ENCODE measurements around the gene PRODH2. TPM values are rescaled to one million over a fixed set of nuclear protein-coding genes. Genes with fewer than 3 reads are reported as not detected.

Gene PRODH2
- total and polyA plus RNA-seq, 2 donors (not counting 3 experiments of a cell fraction or from before 2014, with no cell fraction given), result not detected

DNA sequence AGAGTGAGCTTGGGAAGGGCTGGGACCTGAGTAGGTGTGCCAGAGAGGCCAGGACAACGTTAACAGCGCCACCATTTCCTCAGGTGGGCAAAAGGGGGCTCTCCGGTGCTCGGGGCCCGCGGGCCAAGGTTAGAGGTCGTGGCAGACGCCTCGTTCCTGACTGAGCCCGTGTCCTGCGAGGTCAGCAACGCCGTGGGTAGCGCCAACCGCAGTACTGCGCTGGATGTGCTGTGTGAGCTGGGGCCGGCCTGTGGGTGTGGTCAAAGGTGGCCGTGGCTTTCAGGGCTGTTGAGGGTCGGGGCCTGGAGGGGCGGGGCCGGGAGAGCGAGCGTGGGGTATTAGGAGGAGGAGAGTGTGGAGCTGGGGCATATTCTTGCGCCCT, 47.8 kb upstream of the PRODH2 start:
- no peaks in the 10 kb centered on the region for H3K9me1 ChIP-seq (replicated peaks; ENCODE audit: control insufficient read depth, extremely low read depth, insufficient read depth, low read length)
- no peaks in the 10 kb centered on the region for H3K36me3 ChIP-seq (ENCODE audit: control insufficient read depth in 2 of 2, extremely low read depth in 1 of 2, insufficient read depth in 2 of 2, low read length in 2 of 2)
- no peak overlapping the region for H3K27ac ChIP-seq (ENCODE audit: insufficient read depth, low read depth, low read length)
- no peaks in the 10 kb centered on the region for H4K20me1 ChIP-seq (replicated peaks; ENCODE audit: control insufficient read depth, extremely low read depth, insufficient read depth, low read length)
- DNase-seq (ENCODE audit: low read depth, low spot score) (no peak), FAIRE-seq (no peak)
- no peak overlapping the region for H3K9ac ChIP-seq (replicated peaks; ENCODE audit: extremely low read depth, insufficient read depth, low read length)
- ChIA-PET POLR2A (no interaction called here), CTCF (no interaction called here)
- no peak overlapping the region for H2AFZ ChIP-seq (ENCODE audit: low read depth, low read length)
- H3K4me2 ChIP-seq (ENCODE audit: insufficient read depth, low read length), result no peak overlapping the region
- TF ChIP-seq POLR2AphosphoS5 (IDR thresholded peaks at IDR 0.05; ENCODE audit: insufficient read depth, low read depth, low read length) (no peak), EZH2 (IDR thresholded peaks at IDR 0.05; ENCODE audit: borderline replicate concordance, low read depth, low read length, severe bottlenecking) (no peak), JUN (IDR thresholded peaks at IDR 0.05; ENCODE audit: borderline replicate concordance, insufficient read depth, insufficient read length, low read depth) (no peak), POLR2A (IDR thresholded peaks at IDR 0.05; ENCODE audit: low read depth, low read length) (no peak), CTCF (IDR thresholded peaks at IDR 0.05; ENCODE audit: extremely low read depth in 1 of 2, insufficient read depth in 1 of 2, low read depth in 1 of 2, low read length in 2 of 2) (no peak), GATA2 (IDR thresholded peaks at IDR 0.05; ENCODE audit: insufficient read depth, insufficient read length, low read depth, low read length) (no peak), MYC (IDR thresholded peaks at IDR 0.05; ENCODE audit: low read depth, low read length) (no peak), FOS (IDR thresholded peaks at IDR 0.05; ENCODE audit: borderline replicate concordance, insufficient read depth, low read length) (no peak)
- TF ChIP-seq, protein P1, sequence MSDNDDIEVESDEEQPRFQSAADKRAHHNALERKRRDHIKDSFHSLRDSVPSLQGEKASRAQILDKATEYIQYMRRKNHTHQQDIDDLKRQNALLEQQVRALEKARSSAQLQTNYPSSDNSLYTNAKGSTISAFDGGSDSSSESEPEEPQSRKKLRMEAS (IDR thresholded peaks at IDR 0.05; ENCODE audit: insufficient read depth, insufficient read length), result no peak
- intact Hi-C loops (cut with micrococcal nuclease), result no loop called here
- H3K79me2 ChIP-seq (ENCODE audit: control insufficient read depth, insufficient read depth, low read length), result no peaks in the 10 kb centered on the region
- H3K27me3 ChIP-seq (ENCODE audit: control insufficient read depth in 2 of 2, insufficient read depth in 2 of 2, low read length in 2 of 2), result peaks cover 38 to 52% of the 10 kb centered on the region in 2 experiments
- BruUV-seq (replicated peaks), result no TSS peak
- no peaks in the 10 kb centered on the region for H3K4me1 ChIP-seq (ENCODE audit: control insufficient read depth, extremely low read depth, insufficient read depth, low read length)
- H3K9me3 ChIP-seq (replicated peaks; ENCODE audit: control insufficient read depth, insufficient read depth, low read length), result no peaks in the 10 kb centered on the region
- H3K4me3 ChIP-seq (replicated peaks in 1 of 3; ENCODE audit: insufficient read depth in 1 of 3, low read depth in 1 of 3, low read length in 3 of 3), result no peak overlapping the region
- dilution Hi-C loops (cut with MboI; ENCODE audit: extremely low pct_ligation_motif_present, low sequenced_read_pairs), result no loop called here

Measured in endothelial cell of umbilical vein (primary cell).